ENCODE data around the gene ANKRD60.
A peak's percentile ranks its signal among the peaks of the same experiment; 100 is the strongest.

ANKRD60 gene, protein sequence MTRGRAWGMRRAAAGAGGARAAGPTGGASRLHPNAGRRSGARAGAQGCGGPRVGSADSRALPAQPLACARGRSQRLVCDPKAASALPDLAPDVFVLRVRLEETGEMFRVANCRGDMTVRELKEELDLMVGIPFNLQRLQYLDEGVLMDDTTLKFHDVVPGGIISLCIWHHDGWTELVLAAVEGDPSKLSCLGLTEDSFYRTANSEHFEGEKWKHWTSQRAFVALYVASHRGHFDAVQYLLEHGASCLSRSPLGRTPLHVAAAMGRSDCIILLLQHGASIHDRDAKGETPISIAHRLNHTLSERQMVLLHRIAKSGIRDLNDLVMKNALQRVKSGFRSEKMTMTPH

DNA sequence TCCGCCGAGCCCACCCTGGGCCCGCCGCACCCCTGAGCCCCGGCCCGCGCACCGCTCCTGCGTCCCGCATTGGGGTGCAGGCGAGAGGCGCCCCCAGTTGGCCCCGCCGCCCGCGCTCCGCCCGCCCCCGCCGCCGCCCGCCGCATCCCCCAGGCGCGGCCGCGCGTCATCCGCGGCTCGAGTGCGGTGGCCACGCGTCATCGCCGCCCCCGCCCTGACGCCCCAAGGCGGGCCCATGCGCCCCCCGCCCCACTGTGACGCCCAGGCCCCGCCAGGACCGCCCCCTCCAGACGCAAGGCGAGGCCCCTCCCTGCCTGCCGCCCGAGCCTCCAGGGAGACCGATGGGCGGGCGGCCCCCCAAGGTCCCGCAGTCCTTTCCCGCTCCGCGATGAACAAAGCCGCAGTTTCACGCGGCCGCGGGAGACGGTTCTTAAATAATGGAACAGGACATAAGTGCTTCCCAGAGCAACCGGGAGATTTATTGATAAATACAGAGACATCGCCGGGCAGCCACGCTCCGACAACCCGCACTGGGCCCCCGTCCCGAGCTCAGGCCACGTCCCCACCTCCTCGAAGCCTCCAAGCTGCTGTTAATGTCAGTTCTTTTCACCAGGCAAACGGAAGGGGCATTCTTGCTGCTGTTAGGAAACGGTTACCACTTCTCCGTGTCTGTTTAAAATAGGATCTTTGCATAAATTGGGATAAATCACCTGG, at the start of gene ANKRD60:
ANKRD60 (minus strand) TSS at position 170 of the 714 bp plus-strand sequence; CDS start at position 170, 0 bp downstream.
- Histone ChIP-seq H3K9ac (ENCODE audit: low read depth, low read length) (peak within 1 kb of the TSS; percentile 84), H3K36me3 (ENCODE audit: control insufficient read depth, insufficient read depth, low read length) (no peaks in the 10 kb centered on the region), H3K27ac (ENCODE audit: low read depth, low read length) (peak within 1 kb of the TSS; percentile 92), H3K4me1 (ENCODE audit: control insufficient read depth, insufficient read depth, low read length) (peaks cover 13% of the 10 kb centered on the region), H3K9me3 (ENCODE audit: control insufficient read depth, insufficient read depth, low read length) (no peaks in the 10 kb centered on the region), H3K27me3 (ENCODE audit: control insufficient read depth, insufficient read depth, low read length) (peaks cover 34% of the 10 kb centered on the region), H3K4me3 (ENCODE audit: low read depth, low read length) (peak within 1 kb of the TSS; percentile 82)

DNA sequence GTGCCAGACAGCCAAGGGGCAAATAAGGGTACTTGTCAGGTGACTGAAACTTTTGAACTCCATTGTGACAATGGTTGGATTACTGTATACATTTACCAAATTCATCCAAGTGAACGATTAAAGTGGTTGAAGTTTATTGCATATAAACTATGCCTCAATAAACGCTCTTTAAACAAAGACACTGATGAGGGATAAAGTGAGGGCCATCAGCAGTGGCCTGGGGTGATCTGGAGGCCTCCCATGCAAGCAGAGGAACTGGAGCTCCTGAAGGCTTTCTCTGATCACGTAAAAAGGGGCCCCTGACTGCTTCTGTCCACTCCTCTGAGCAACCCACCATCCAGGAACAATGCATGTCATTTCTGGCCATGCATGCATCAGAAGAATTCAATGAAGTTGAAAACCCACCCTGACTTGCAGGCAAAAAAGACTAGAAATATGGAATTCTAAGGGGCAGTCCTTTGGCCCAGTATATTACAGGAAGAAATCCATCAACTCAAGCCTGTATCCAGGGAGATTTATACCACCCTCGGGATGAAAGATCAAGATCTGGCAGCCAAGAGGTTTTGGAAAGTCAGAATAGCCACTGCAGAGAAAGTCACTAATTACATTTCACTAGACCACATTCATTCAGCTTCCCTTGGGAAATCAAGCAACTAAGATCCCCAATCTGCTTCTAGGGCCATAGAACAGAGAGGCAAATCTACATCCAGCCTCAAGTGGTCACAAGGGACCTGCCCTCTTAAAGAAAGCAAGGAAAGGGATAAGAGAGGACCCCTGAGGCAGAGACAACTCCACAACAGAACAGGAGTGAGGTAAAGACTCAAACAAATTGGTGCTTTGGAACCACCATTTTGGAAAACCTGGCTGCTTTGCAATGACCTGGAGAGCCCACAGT, 49.4 kb upstream of the ANKRD60 start:
- Histone ChIP-seq H3K4me1 (ENCODE audit: control insufficient read depth, insufficient read depth, low read length) (no peaks in the 10 kb centered on the region; the same call in 1 of the 2 replicates), H3K27me3 (ENCODE audit: control insufficient read depth, insufficient read depth, low read length) (no peaks in the 10 kb centered on the region), H3K36me3 (ENCODE audit: control insufficient read depth, insufficient read depth, low read length) (no peaks in the 10 kb centered on the region; the same call in 1 of the 2 replicates), H3K27ac (ENCODE audit: low read depth, low read length) (no peak overlapping the region), H3K4me3 (ENCODE audit: low read depth, low read length) (no peak overlapping the region), H3K9me3 (ENCODE audit: control insufficient read depth, insufficient read depth, low read length) (no peaks in the 10 kb centered on the region), H3K9ac (ENCODE audit: low read depth, low read length) (no peak overlapping the region)

DNA sequence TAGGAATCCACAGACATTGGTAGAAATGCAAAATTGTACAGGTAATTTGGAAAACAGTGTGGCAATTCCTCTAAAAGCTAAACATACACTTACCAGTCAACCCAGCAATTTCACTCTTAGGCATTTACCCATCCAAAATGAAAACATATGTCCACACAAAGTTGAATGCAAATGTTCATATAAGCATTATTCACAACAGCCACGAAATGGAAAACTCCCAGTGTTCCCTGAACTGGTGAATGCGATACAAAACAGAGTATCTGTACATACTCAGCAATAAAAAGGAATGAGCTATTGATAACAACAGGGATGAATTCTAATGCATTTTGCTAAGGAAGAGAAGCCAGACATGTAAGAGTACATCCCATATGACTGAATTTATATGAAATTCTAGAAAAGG, 48.7 kb upstream of the ANKRD60 start:
- Histone ChIP-seq H3K4me3 (ENCODE audit: low read depth, low read length) (no peak overlapping the region), H3K4me1 (ENCODE audit: control insufficient read depth, insufficient read depth, low read length) (no peaks in the 10 kb centered on the region; the same call in 1 of the 2 replicates), H3K9me3 (ENCODE audit: control insufficient read depth, insufficient read depth, low read length) (no peaks in the 10 kb centered on the region), H3K9ac (ENCODE audit: low read depth, low read length) (no peak overlapping the region), H3K27me3 (ENCODE audit: control insufficient read depth, insufficient read depth, low read length) (no peaks in the 10 kb centered on the region), H3K36me3 (ENCODE audit: control insufficient read depth, insufficient read depth, low read length) (peaks cover 3% of the 10 kb centered on the region), H3K27ac (ENCODE audit: low read depth, low read length) (no peak overlapping the region)

DNA sequence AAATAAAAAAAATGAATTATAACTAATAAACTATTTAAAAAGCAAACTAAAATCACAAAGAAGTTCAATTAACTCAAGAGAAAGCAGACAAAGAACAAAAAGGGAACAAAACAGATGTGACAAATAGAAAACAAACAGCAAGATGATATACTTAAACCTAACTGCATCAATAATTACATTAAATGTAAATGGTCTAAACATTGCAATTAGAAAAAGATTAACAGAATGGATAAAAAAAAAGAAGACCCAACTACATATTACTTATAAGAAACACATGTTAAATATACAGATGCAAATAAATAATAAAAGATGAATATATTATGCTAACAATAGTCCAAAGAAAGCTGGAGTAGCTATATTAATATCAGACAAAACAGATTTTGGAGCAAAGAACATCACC, 45.9 kb upstream of the ANKRD60 start:
- Histone ChIP-seq H3K9me3 (ENCODE audit: control insufficient read depth, insufficient read depth, low read length) (no peaks in the 10 kb centered on the region), H3K27ac (ENCODE audit: low read depth, low read length) (no peak overlapping the region), H3K4me1 (ENCODE audit: control insufficient read depth, insufficient read depth, low read length) (no peaks in the 10 kb centered on the region; the same call in 1 of the 2 replicates), H3K4me3 (ENCODE audit: low read depth, low read length) (no peak overlapping the region), H3K27me3 (ENCODE audit: control insufficient read depth, insufficient read depth, low read length) (no peaks in the 10 kb centered on the region), H3K9ac (ENCODE audit: low read depth, low read length) (no peak overlapping the region), H3K36me3 (ENCODE audit: control insufficient read depth, insufficient read depth, low read length) (peaks cover 22% of the 10 kb centered on the region)

DNA sequence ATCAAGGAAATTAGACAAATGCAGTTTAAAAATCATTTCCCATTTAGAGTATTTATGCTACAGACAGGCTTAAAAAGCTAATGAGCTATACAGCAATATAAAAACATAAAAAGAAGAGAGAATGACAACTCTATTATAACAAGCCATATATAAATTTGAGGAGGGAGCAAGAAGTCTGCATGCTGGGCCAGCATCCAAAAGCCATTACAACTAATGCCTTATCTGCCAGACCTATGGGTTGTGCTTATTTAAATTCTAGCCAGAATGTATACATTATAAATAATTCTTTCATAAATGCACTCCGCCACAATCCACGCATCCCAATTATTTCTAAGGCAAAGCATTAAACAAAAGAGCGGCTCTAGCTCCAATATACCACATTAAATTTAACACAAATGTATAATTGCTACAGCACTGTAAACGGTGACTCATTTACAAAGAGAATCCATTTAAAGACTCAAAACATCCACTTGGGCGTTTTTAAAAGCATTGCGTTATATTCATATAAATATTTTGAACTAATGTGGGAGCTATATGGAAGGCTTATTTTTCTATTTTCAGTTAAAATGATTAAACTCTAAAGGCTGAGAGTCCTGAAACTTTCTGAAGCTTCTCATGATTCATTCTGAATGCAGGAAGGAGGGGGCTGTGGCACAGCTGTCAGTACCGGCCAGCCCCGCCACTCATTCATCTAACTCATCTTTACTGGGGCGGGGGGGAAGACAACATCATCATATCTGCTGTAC, 43.3 kb upstream of the ANKRD60 start:
- Histone ChIP-seq H3K27me3 (ENCODE audit: control insufficient read depth, insufficient read depth, low read length) (no peaks in the 10 kb centered on the region), H3K4me3 (ENCODE audit: low read depth, low read length) (no peak overlapping the region), H3K36me3 (ENCODE audit: control insufficient read depth, insufficient read depth, low read length) (peaks cover 30% of the 10 kb centered on the region), H3K27ac (ENCODE audit: low read depth, low read length) (no peak overlapping the region), H3K9ac (ENCODE audit: low read depth, low read length) (no peak overlapping the region), H3K9me3 (ENCODE audit: control insufficient read depth, insufficient read depth, low read length) (no peaks in the 10 kb centered on the region), H3K4me1 (ENCODE audit: control insufficient read depth, insufficient read depth, low read length) (no peaks in the 10 kb centered on the region; the same call in 1 of the 2 replicates)

DNA sequence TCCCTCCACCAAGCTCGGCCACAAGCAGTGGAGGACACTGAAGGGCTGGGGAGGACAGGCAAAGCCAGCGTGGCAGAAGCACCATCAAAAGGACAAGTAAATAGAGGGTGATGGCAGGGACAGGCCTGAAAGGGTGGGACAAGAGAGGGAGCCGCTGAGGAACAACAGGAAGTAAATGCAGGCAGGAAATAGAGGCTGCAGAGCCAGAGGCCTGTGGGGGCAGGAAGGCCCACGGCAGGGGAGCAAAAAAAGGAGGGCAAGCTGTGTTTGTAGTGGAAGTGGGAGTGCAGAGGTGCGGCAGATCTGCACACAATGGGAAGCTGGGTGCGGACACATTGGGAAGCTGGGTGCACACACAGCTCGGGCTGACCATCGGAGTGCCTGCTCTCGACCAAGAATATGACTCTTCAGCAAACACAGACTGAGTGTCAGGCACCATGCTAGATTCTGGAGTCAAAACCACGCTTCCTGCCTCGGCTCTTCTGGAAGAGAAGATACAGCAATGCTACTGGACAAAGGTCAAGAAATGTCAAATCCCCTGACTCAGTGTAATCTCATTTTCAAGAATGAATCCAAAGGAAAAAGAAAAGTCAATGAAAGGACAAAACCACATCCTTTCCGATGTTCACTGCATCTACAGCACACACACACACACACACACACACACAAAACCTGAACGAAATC, 40.6 kb upstream of the ANKRD60 start:
- no peak overlapping the region for H3K27ac ChIP-seq (ENCODE audit: low read depth, low read length)
- no peak overlapping the region for H3K4me3 ChIP-seq (ENCODE audit: low read depth, low read length)
- H3K36me3 ChIP-seq (ENCODE audit: control insufficient read depth, insufficient read depth, low read length), result peaks cover 41% of the 10 kb centered on the region
- H3K27me3 ChIP-seq (ENCODE audit: control insufficient read depth, insufficient read depth, low read length), result no peaks in the 10 kb centered on the region
- H3K9me3 ChIP-seq (ENCODE audit: control insufficient read depth, insufficient read depth, low read length), result no peaks in the 10 kb centered on the region
- no peak overlapping the region for H3K9ac ChIP-seq (ENCODE audit: low read depth, low read length)
- H3K4me1 ChIP-seq (ENCODE audit: control insufficient read depth, insufficient read depth, low read length), result no peaks in the 10 kb centered on the region

DNA sequence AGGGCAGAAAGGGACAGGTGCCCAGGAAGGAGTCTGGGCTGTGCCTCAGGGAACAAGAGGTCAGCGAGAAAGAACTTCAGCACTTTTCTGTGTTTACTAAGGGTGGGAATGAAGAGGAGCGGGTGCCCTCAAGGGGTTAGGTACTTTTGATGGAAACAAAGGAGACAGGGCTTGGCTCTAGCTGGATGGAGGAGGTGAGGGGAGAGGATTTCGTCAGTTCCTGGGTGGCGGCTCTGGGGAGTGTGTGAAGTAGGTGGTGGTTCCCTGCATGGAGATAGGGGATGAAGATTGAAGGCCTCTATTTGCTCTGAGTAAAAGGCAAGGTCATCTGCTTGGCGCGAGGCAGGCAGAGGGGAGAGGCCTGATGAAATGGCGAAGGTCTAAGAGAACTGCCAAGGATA, 40.0 kb upstream of the ANKRD60 start:
- Histone ChIP-seq H3K4me3 (ENCODE audit: low read depth, low read length) (no peak overlapping the region), H3K4me1 (ENCODE audit: control insufficient read depth, insufficient read depth, low read length) (no peaks in the 10 kb centered on the region), H3K27ac (ENCODE audit: low read depth, low read length) (no peak overlapping the region), H3K27me3 (ENCODE audit: control insufficient read depth, insufficient read depth, low read length) (no peaks in the 10 kb centered on the region), H3K9me3 (ENCODE audit: control insufficient read depth, insufficient read depth, low read length) (no peaks in the 10 kb centered on the region), H3K36me3 (ENCODE audit: control insufficient read depth, insufficient read depth, low read length) (peaks cover 43% of the 10 kb centered on the region), H3K9ac (ENCODE audit: low read depth, low read length) (no peak overlapping the region)

DNA sequence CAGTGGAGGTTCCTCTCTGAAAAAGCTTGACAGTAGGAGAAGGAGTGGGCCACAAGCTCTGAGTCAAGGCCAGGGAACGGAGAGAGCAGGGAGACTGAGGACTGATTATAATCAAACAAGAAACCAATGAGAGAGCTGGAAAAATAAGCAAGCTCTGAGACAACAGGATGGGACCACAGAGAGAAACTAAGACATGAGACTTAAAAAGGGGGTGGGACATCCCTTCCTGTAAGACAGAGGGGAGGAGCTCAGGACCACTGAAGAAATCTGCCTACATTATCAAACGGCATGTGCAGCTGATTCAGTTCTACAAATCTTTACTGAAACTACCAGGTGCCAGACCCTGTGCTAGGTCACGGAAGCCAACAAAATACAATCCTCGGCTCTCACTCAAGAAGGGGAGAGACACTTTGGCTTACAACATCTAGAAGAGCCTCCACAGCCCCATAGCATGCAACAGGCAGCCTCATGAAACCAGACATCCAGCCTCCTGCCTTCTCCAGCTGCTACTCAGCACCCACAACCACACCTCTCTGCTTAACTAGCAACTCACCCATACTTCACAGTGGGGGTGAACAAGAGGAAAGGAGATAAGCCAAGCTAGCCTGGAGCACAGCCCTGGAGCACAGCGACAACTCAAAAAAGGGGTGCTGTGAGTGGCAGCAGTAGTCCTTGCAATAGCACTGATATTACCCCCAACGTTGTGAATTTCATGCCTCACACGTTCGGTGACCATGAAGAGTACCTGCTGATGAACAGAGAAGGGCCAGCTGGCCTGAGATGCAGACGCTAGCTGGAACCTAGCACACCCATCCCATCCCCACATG, 39.1 kb upstream of the ANKRD60 start:
- no peak overlapping the region for H3K27ac ChIP-seq (ENCODE audit: low read depth, low read length)
- H3K9ac ChIP-seq (ENCODE audit: low read depth, low read length), result no peak overlapping the region
- H3K36me3 ChIP-seq (ENCODE audit: control insufficient read depth, insufficient read depth, low read length), result peaks cover 49% of the 10 kb centered on the region

DNA sequence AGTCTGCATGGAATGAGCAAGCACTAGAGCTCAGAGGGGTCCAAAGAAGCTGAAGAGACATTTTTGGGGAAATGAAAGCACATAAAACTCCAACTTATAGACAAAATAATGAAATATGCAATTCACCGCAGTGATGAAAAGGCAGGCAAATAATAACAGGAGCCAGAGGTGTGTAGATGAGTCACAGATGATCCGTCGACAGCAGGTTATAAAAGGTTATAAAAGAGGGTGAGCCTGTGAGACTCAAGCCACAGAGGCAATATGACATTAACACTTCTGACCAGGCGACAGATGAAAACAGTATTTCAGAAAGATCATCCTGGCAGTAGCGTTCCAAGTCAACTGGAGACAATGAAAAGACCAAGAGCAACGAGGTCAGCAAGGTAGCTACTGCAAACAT, 35.8 kb upstream of the ANKRD60 start:
- Histone ChIP-seq H3K27me3 (ENCODE audit: control insufficient read depth, insufficient read depth, low read length) (no peaks in the 10 kb centered on the region), H3K4me1 (ENCODE audit: control insufficient read depth, insufficient read depth, low read length) (0 out of 2 replicates have a peak, but pooled peaks cover 2% of the 10 kb centered on the region), H3K9me3 (ENCODE audit: control insufficient read depth, insufficient read depth, low read length) (no peaks in the 10 kb centered on the region), H3K9ac (ENCODE audit: low read depth, low read length) (no peak overlapping the region), H3K4me3 (ENCODE audit: low read depth, low read length) (no peak overlapping the region), H3K36me3 (ENCODE audit: control insufficient read depth, insufficient read depth, low read length) (peaks cover 29% of the 10 kb centered on the region), H3K27ac (ENCODE audit: low read depth, low read length) (no peak overlapping the region)

More for the DNA sequence above, 39.1 kb upstream of the ANKRD60 start:
- Histone ChIP-seq H3K4me1 (ENCODE audit: control insufficient read depth, insufficient read depth, low read length) (no peaks in the 10 kb centered on the region), H3K9me3 (ENCODE audit: control insufficient read depth, insufficient read depth, low read length) (no peaks in the 10 kb centered on the region), H3K4me3 (ENCODE audit: low read depth, low read length) (no peak overlapping the region), H3K27me3 (ENCODE audit: control insufficient read depth, insufficient read depth, low read length) (no peaks in the 10 kb centered on the region)
